ENCODE data around the gene PRKD2.
"Not testable (repeated sequence)": the region's sequence is repeated elsewhere in the genome, so short reads cannot be mapped to it uniquely, and the experiment has no call there.

The PRKD2 gene

DNA sequence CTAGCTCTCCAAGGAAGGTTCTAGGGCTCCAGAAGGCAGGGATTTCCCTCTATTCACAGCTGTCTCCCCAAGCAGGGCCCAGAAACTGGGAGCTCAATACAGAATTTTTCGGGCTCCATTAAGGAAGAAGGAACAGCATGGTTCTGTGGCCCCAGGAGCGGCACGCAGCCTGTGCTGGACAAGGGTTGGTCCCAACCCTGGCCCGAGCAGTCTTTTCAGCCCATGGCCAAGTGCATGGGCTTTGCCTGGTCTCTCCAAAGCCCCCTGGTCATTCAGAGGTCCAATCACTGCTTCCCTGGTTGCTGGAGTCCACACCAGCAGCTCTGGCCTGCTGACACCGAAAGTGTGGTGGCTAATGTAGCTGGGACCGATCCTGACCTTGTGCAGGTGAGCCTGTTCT lies 6.6 kb upstream of the PRKD2 start:
- DNase-seq (ENCODE audit: low read depth), result no peak

DNA sequence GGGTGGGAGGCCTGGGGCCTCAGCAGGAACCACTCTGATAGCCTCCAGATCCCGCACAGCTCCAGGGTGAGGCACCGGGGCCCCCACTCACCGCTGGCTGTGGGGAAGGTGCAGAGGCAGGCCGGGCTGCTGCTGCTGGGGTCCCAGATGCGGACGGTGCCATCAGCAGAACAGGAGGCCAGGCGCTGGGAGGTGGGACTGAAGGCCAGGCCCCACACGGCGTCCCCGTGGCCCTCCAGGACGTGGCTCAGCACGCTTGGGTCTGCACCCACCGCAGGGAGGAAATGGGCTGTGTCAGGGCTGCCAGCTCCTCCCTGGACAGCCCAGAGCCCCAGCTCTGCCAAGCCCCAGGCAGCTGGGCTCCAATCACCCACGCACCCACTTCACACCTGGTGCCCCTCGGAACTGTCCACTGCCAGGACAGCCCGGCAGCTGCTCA lies 6.1 kb upstream of the PRKD2 start:
- no peak for DNase-seq (ENCODE audit: low read depth)

DNA sequence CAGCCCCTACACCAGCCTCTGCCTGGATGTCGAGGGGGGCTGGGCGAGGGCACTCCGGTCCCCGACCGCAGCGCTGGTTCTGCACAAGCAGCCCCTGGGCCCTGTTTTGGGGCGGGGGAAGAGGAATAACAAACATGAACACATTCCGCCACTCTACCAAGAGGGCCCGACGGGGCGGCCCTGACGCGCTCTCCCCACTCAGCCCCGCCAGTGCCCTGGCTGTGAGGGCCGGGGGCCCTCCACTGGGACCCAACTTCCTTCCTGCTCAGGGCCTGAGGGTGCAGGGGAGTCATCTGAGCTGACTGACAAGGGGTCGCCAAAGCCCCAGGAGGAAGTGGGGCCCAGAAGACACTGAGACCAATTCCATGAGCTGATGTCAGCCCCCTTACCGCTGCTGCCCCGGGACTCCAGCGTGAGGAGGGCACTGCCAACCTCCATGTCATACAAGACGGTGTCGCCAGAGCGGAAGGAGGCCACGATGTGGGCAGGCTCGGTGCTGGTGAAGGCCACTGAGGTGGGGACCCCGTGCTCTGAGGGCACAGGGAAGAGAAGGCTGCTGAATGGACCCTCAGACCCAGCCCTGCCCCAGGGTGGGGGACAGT lies 5.6 kb upstream of the PRKD2 start:
- DNase-seq (ENCODE audit: low read depth), result no peak

DNA sequence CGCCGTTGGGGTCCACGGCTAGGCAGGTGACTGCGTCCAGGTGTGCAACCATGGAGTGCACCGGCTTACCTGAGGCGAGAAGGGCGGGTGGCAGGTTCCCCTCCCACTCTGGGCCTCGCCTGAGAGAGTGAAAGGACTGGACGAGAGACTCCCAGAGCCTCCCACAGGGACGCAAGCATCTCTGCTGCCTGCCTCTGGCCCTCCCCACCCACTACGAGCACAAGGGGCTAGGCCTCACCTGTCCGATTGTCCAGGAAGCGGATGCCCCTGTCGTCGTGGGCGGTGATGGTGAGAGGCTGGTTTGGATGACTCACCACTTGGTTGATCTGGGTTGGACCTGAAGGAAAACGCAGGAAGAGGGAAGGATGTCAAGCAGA lies 5.1 kb upstream of the PRKD2 start:
- no peak for DNase-seq (ENCODE audit: low read depth)

DNA sequence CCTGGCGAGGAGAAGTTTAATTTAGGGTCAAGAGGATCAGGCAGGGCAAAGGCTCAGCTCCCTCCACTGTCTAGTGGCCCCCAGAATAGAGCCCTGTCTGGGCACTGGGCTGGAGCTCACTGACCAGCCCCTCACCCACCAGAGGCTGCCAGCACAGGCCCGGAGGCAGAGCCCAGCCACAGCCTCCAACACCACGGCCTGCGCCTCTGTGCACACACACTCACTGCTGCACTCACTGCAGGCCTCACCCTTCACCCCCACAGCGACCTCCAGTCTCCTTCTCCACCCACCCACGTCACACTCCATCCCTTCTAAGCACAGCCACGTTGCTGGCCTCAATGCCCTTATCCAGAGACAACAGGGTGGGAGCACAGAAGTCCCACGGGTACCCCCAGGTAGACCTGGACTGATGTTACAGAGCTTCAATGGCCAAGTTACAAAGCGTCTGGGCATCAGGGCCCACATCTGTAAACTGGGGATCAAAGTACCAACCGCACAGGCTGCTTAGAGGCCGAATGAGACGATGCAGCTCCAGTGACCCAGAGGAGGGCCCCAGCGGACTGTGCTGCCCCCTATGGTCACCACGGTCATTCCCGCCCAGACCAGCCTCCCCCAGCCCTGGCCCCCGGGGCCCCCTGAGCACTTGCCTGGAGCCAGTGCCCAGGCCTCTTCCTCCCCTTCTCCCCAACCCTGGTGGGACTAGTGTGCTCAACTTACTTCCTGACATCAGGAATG lies 4.5 kb upstream of the PRKD2 start:
- DNase-seq (ENCODE audit: low read depth), result no peak

DNA sequence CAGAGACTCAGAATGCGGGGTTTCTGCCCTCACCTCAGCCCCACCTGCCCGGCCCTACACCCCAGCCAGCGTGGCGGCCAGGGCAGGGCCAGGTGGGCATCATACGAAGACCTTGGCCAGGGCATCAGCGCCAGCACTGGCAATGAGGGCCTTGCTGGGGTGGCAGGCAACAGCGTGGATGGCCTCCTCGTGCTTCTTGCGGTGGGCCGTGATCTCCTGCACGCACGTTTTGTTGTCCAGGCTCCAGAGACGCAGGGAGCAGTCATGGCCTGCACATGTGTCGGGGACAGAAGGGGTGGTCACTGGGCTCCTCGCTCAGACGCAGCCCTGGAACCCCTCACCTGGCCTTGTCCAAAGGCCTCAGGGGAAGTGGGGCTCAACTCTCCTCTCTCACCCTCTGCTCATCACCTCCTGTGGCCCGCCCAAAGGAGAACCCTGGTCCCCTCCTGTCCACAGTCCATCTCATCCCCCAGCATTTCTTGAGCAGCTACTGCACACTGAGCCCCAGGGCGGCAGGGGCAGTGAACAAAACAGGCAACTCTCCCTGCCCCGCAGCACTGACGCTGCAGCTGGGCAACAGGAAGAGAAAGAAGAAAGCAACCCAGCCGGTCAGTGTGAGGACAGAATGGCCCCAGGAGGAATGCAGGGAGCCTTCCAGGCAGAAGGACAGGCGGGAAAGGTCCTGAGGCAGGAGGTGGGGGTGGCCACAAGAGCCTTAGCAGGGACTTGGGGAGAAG lies 3.8 kb upstream of the PRKD2 start:
- no peak for DNase-seq (ENCODE audit: low read depth)

DNA sequence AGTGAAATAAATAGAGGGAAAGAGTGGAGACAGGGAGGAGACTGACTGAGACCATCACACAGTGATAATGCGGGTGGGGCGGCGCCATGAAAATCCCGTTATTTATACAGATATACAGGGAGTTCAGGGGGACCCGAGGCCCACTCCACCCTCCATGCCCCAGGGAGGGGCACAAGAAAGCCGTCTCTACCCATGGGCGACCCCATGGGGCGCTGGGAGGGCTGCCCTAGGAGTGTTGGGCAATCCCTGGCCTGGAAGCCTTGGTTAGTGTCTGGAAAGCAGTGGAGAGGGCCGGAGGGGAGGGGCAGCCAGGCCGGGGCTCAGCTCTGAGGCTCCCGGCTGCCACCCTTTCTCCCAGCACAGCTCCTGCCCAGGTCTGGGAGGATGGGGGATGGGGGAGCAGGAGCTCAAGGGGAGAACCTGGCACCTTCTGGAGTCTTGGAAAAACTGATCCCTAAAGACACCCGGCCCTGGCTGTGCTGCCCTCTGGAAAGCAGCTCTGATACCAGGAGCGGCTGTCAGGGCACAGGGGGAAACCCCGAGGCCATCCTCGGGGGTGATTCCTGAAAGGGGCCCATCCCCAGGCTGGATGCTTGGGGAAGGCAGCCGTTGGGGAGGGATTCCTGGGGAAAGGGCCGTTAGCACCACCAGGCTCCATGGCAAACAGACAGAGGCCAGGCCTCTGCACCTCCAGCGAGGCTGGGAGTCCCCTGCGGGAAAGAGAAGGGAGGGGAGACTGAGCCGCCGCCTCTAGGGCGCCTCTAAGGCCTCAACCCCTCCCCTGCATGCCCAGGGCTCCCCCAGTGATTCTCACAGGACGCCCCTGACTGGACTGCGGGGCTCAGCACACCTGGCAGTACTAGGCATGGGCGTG lies 3.0 kb upstream of the PRKD2 start:
- DNase-seq (ENCODE audit: low read depth), result no peak

DNA sequence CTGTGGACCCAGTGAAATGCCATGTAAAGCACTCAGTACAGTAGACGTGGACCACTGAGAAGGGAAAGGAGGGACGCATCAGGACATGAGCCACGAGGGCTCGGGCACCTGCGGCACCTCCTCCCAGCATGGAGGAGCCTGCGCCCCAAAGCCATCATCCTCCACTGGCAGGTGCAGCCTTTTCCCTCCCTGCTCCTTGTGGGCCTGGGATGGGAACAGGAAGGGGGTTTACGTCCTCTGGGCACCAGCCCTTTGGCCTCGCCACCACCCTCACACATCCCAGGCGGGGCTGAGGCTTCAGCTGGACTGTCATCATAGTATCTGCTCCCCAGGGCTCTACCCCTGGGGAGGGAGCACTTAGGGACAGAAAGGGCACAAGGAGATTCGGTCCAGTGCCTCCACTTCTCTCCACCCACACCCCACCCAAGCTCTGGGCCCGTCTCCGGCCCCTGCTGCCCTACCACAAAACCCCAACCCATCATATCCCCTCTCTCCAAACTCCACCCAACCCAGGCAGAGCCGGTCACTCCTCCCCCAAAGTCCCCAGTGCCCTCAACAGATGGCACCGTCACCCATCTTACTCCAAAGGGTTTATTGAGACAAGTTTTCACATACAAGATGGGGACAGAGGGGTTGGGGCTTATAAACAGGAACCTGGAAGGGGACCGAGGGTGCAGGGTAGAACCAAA lies 2.2 kb upstream of the PRKD2 start:
- no peak for DNase-seq (ENCODE audit: low read depth)

DNA sequence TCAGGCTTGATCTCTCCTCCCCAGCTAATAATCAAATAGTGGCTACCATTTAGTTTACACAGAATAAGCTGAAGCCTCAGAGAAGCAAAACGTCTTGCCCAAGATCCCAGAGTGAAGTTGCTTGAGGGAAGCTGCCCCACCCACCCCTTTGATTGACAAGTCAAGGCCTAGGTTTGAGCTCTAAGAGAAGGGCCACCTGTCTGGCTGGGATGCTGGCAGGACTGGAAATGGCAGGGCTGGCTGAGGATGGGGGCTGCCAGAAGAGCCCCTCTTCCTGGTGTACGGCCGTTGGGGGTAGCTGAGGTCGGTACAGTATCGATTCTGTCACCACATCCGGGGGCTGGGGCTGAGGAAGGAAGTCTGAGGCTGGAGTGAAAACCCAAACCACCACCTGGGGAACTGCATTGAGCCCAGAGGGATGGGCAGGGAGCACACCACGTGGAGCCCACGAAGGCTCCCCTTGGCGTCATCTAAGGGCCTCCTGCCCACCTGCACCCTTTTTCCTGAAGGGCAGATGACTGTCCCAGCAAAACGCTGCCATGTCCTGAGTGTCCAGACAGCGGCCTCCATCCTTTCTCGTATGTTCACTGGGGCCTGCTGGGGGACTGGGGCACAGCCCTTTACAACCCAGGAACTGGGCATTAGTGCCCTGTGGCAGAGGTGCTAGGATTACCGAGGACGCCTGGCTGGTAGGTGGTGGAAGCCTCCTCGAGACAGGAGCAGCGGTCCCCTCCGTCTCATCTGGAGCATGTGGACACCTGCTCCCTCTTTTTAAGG lies 1.4 kb upstream of the PRKD2 start:
- peak; percentile 50 for DNase-seq (ENCODE audit: low read depth)

DNA sequence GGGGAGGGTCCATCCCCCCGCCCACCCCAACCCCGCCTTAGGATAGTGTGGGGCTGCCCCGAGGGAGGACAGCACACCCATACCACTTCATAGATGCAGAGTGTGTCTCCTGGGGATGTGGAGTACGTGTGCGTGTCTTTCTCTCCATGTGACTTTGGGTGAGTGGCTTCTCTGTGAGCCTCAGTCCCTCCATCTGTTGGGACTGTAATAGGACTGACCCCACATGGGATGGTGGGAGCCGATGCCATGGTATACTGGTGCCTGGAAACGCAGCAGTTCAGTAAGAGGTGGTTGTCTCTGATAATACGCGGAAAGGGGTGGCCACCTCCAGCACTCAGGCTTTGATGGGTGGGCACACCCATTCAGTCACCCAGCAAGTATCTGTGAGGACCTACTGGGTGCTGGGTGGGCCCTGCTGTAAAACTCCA lies 816 bp upstream of the PRKD2 start:
- DNase-seq (ENCODE audit: low read depth), result no peak

DNA sequence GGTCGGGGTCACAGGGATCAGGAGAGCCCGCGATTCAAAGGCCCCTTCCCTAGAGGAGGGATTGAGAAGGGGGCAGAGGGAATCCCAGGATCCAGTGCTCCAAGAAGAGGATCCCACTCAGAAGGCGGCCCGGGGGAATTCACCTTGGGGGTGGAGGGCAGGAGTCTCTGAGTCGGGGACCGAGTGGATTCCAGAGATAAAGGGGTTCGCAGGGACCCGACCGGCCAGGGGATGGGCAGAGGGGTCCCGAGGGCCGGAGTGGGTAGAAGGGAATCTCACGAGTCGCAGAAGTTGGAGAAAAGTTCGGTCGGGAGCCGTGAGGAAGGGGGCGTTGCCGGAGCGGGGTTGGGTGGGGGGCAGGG lies 261 bp downstream of the PRKD2 start:
- DNase-seq (ENCODE audit: low read depth), result no peak

DNA sequence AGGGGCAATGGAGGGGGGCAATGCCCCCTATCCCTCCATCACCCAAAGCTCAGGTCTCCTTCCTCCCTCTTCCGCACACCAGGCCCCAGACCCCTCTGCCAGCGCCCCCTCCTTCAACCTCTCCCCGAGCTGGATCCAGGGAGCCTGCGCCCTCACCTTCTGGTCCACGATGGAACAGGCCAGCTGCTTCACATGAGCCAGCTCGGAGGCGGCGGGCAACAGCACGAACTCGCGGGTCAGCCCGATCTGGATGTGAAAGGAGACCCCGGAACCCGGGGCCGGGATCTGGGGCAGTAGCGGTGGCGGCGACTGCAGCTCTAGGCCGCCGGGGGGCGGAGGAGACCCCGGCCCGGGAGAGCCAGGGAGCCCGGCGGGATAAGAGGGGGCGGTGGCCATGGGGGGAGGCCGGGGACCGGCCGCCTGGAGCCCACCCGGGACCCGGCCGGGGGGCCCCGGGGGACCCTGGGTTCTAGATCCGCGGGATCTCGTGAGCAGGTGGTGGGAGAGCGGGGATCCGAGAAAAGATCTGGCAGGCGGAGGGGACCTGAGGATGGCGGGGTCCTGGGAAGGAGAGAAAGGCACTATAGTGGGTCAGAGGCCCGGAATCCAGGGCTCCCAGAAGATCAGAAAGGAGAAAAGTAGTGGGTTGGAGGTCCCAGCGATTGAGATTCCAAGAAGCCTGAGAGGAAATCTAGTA lies 791 bp downstream of the PRKD2 start:
- no peak for DNase-seq (ENCODE audit: low read depth)

DNA sequence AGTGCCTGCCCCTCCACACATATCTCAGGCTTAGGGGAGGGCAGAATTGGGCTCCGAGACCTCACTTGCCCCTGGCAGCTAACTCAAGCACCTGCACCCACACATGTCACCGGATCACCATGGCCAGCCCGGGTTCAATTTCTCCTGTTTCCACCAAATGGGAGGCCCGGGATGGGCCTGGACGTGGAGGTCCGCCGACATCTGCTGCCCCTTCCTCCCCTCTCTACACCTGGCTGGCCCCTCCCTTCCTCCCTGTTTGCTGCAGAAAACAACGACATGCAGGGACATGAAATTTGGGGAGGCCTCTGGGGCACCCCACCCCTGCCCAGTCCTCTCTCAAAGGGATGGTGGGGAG lies 1.3 kb downstream of the PRKD2 start:
- no peak for DNase-seq (ENCODE audit: low read depth)

DNA sequence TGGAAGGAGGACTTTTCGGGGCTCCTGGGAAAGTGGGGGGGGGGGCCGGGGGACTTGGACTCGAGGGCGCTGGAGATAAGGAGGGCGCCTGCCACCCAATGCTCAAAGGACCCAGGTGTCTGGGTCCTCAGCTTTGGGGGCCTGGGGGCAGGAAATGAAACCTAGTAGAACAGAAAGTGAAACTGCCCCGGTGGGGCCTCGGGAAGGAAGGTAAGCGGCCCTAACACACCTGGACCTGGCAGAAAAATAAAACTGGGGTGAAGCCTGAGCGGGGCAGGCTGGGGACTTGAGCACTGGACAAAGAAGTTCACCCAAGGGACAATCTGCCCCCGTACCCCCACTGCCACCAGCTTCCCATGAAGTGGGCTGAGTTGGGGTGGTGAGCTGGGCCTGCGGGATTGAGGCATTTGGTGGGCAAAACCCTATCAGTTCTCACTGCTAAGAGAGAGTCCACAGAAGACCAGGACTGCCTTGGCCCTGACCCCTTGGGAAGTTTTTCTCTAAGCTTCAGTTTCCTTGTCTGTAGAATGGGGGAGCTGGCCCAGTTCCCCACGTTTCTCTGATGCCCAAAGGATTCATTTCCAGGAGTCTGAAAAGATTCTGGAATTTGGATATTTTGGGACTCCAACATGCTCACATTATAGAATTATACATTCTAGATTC lies 2.3 kb downstream of the PRKD2 start:
- peak; percentile 55 for DNase-seq (ENCODE audit: low read depth)

DNA sequence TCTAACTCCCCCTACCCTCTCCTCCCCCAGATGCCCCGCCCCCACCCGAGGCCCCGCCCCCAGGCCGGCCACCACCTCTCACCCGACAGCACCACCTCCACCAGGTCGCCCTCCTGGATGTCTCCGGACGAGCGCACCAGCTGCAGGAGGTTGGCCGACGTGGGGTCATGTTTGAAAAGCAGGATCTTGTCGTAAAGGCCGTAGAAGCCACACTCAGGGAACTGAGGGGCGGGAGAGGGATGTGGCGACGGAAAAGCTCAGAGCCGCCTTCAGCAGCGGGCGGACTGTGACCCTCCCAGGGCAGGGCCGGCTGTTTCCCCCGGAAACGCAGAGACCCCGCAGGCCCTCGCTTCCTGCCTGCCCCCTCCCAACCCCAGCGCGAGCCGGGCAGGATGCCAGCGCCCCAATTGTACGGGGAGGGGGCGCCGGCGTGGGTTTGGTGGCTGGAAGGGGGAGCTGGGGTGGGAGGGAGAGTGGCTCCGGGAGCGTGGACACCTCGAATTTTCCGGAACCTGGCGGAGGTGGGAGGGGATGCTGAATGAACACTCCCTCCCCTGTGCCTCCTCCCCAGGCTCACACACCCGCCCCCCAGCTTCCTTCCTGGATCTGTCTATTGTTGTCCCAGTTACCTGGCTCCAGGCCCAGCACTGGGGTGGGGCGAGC lies 3.0 kb downstream of the PRKD2 start:
- DNase-seq (ENCODE audit: low read depth), result peak; percentile 71

DNA sequence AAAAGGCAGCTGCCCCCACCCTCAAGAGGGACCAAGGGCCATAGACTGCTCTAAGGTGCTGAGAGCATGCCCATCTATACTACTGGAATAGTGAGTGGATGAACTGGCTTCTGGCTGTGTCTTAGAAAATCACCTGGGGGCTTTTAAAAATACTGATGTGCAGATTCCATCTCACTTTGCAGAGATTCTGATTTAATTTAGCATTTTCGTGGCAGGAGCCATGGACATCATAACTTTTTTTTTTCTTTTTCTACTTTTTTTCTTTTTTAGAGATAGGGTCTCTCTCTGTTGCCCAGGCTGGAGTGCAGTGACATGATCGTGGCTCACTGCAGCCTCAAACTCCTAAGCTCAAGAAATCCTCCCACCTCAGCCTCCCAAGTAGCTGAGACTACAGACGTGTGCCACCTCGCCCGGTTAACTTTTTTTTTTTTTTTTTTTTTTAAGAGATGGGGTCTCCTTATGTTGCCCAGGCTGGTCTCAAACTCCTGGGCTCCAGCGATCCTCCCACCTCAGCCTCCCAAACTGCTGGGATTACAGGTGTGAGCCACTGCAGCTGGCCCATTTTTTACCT lies 4.1 kb downstream of the PRKD2 start:
- DNase-seq (ENCODE audit: low read depth), result not testable (repeated sequence)

DNA sequence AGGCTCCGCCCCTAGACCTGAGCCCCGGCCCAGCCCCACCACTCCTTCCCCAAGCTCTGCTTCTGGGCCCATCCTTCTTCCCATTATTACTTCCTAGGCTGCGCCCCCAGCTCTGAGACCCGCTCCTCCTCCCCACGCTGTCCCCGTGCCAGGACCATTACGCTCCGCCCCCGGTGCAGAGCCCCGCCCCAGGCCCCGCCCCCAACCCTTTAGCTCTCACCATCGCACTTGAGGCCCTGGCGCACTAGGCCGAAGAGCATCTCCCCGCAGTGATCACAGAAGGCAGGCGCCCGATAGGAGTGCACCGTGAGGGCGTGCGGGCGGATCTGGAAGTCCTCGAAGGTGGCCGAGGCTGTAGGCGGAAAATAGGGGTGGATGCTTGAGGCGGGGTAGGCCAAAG lies 6.2 kb downstream of the PRKD2 start:
- DNase-seq (ENCODE audit: low read depth), result no peak

DNA sequence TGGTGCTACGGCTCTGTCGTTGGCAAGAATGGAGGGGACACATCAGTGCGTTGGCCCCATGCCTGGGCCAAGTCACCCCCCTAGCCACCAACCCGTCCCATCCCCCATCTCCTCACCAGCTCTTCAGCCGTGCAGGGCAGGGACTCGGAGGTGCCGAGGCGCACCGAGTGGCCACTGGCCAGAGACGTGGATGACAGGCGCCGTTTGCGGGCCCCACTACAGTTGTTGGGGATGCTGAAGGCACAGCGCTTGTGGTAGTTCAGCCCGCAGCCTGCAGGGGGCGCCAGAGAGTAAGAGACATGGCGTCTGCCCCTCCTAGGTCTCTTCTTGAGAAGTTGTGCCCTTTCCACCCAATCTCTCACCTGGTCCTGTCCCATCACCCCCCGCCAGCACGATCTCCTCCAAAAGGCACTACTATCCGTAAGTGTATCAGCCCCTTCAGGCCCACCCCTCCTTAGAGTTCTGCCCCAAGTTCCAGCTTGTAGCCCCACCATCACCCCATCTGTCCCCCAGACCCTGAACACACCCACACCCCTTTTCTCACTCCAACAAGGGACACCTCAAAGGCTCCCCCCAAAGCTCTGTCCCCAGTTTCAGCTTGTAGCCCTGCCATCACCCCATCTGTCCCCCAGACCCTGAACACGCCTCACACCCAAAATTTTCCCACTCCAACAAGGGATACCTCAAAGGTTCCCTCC lies 12.4 kb downstream of the PRKD2 start:
- DNase-seq (ENCODE audit: low read depth), result peak; percentile 84

Measured in activated gamma-delta T cell treated with anti-CD3 and anti-CD28 coated beads, Interleukin-2, amount 50 U/mL, for 16 hours (primary cell).